Thymus (tissue), 11 donors: ENCODE measurements around the gene C5. TPM values are rescaled to one million over a fixed set of nuclear protein-coding genes. Genes with fewer than 3 reads are reported as not detected.

Experiments
- DNase-seq, 9 donors: peaks; one replicate each; pipeline ENCODE4 v3.0.0-alpha.2; 2013; ENCODE audit warnings: low spot score in 9 of 9, low read depth in 6 of 9, missing footprints in 1 of 9
- H3K27ac ChIP-seq, 2 donors: one replicate each; pipeline ENCODE4 v1.5.1; 2013; ENCODE audit warnings: control low read depth in 1 of 2, low read depth in 1 of 2, low read length in 1 of 2, mild to moderate bottlenecking in 1 of 2, moderate library complexity in 1 of 2
- H3K27me3 ChIP-seq, 2 donors: one replicate each; pipeline ENCODE4 v1.5.1; 2013; ENCODE audit warnings: low read length in 1 of 2; ENCODE audit not compliant: control insufficient read depth in 2 of 2, insufficient read depth in 1 of 2
- H3K36me3 ChIP-seq, 2 donors: one replicate each; pipeline ENCODE4 v1.5.1; 2013; ENCODE audit warnings: low read length in 1 of 2, mild to moderate bottlenecking in 1 of 2, moderate library complexity in 1 of 2; ENCODE audit not compliant: control insufficient read depth in 2 of 2, insufficient read depth in 2 of 2
- H3K4me1 ChIP-seq, 2 donors: one replicate each; pipeline ENCODE4 v1.5.1; 2013; ENCODE audit warnings: low read length in 2 of 2; ENCODE audit not compliant: control insufficient read depth in 2 of 2, insufficient read depth in 2 of 2
- H3K4me3 ChIP-seq, 2 donors: one replicate each; pipeline ENCODE4 v1.5.1; 2013; ENCODE audit warnings: low read length in 2 of 2, control low read depth in 1 of 2, mild to moderate bottlenecking in 1 of 2
- H3K9me3 ChIP-seq, 2 donors: one replicate each; pipeline ENCODE4 v1.5.1; 2013; ENCODE audit warnings: low read length in 1 of 2, mild to moderate bottlenecking in 1 of 2; ENCODE audit not compliant: control insufficient read depth in 2 of 2, insufficient read depth in 1 of 2
- WGBS: extraction: QIAGEN DNeasy Blood & Tissue Kit; methylation state at CpG from one replicate; pipeline ENCODE4 v1.1.7; 2013; 5-methylcytosine and 5-hydroxymethylcytosine counted together
- polyA plus RNA-seq: library from polyadenylated mRNA; stranded (reverse); fragments of 200-250 nt; gene quantifications from one replicate; pipeline ENCODE4 v1.2.3, GENCODE V29; 2013
- total RNA-seq: library from RNA; stranded (reverse); fragments of 120-200 nt; gene quantifications from one replicate; pipeline ENCODE4 v1.2.4, GENCODE V29; 2013
- donor health status: healthy.

The C5 gene
- total and polyA plus RNA-seq, 2 donors: 2.4 TPM

GRCh38 chr9:120936011-120936763 lies 113.9 kb downstream of the C5 start:
- Histone ChIP-seq H3K27me3 (no peaks in the 10 kb centered on the region), H3K4me1 (peaks cover 53 to 60% of the 10 kb centered on the region in 2 donors), H3K4me3 (no peak overlapping the region), H3K36me3 (no peaks in the 10 kb centered on the region), H3K27ac (peak overlapping the region; percentile 84 to 91), H3K9me3 (no peaks in the 10 kb centered on the region)
- WGBS: 1% methylated on average over 10 of the region's 10 CpGs
- DNase-seq: peak in 8 of 9 donors; percentile 63 to 91 (median 78)

- Histone ChIP-seq H3K4me1 (peaks cover 55 to 64% of the 10 kb centered on the region in 2 donors), H3K4me3 (no peak overlapping the region), H3K36me3 (no peaks in the 10 kb centered on the region), H3K27me3 (no peaks in the 10 kb centered on the region), H3K27ac (peak overlapping the region; percentile 84 to 91), H3K9me3 (peaks cover 0 to under 1% of the 10 kb centered on the region in 2 donors)
- 25% methylated on average over 4 of the region's 4 CpGs for WGBS
- peak in 1 of 9 donors; percentile 61 for DNase-seq
These were observed 114.7 kb downstream of the C5 start for GRCh38 chr9:120935383-120935857.

GRCh38 chr9:120934281-120934680 lies 115.8 kb downstream of the C5 start:
- DNase-seq: peak in 1 of 9 donors; percentile 68
- H3K4me1 ChIP-seq: peaks cover 59 to 75% of the 10 kb centered on the region in 2 donors
- no peak overlapping the region for H3K4me3 ChIP-seq
- peaks cover 0 to 5% of the 10 kb centered on the region in 2 donors for H3K9me3 ChIP-seq
- no peaks in the 10 kb centered on the region for H3K27me3 ChIP-seq
- H3K27ac ChIP-seq: peak overlapping the region; percentile 60 to 79
- no peaks in the 10 kb centered on the region for H3K36me3 ChIP-seq
- 59% methylated on average over 3 of the region's 3 CpGs for WGBS

- Histone ChIP-seq H3K36me3 (no peaks in the 10 kb centered on the region), H3K4me3 (no peak overlapping the region), H3K27ac (peak overlapping the region; percentile 36 to 79), H3K4me1 (peaks cover 61 to 79% of the 10 kb centered on the region in 2 donors), H3K9me3 (peaks cover 0 to 5% of the 10 kb centered on the region in 2 donors), H3K27me3 (no peaks in the 10 kb centered on the region)
- no peak for DNase-seq
- 93% methylated on average over 8 of the region's 8 CpGs for WGBS
These were observed 116.6 kb downstream of the C5 start for GRCh38 chr9:120933310-120934055.

GRCh38 chr9:120932086-120932823 lies 117.8 kb downstream of the C5 start:
- 83% methylated on average over 6 of the region's 6 CpGs for WGBS
- H3K27ac ChIP-seq: peak overlapping the region; percentile 91 to 96
- H3K4me3 ChIP-seq: no peak overlapping the region
- no peaks in the 10 kb centered on the region for H3K36me3 ChIP-seq
- H3K4me1 ChIP-seq: peaks cover 67 to 84% of the 10 kb centered on the region in 2 donors
- DNase-seq: no peak
- H3K9me3 ChIP-seq: peaks cover 0 to 5% of the 10 kb centered on the region in 2 donors
- no peaks in the 10 kb centered on the region for H3K27me3 ChIP-seq

GRCh38 chr9:120931231-120932085 lies 118.6 kb downstream of the C5 start:
- peak in 4 of 9 donors; percentile 47 to 89 (median 64) for DNase-seq
- 36% methylated on average over 4 of the region's 4 CpGs for whole genome bisulfite sequencing
- Histone ChIP-seq H3K4me3 (no peak overlapping the region), H3K9me3 (peaks cover 0 to 5% of the 10 kb centered on the region in 2 donors), H3K27ac (peak overlapping the region; percentile 91 to 96), H3K4me1 (peaks cover 67 to 84% of the 10 kb centered on the region in 2 donors), H3K27me3 (no peaks in the 10 kb centered on the region), H3K36me3 (no peaks in the 10 kb centered on the region)

- H3K9me3 ChIP-seq: peaks cover 0 to 5% of the 10 kb centered on the region in 2 donors
- WGBS: 26% methylated on average over 26 of the region's 26 CpGs
- no peaks in the 10 kb centered on the region for H3K36me3 ChIP-seq
- H3K4me1 ChIP-seq: peaks cover 54 to 74% of the 10 kb centered on the region in 2 donors
- no peaks in the 10 kb centered on the region for H3K27me3 ChIP-seq
- H3K27ac ChIP-seq: peak overlapping the region; percentile 86 to 91
- DNase-seq: no peak
- peak overlapping the region; percentile 56 to 67 for H3K4me3 ChIP-seq
These were observed 120.8 kb downstream of the C5 start for GRCh38 chr9:120929229-120929791.
